ENCODE results near the gene PRM3.

DNA sequence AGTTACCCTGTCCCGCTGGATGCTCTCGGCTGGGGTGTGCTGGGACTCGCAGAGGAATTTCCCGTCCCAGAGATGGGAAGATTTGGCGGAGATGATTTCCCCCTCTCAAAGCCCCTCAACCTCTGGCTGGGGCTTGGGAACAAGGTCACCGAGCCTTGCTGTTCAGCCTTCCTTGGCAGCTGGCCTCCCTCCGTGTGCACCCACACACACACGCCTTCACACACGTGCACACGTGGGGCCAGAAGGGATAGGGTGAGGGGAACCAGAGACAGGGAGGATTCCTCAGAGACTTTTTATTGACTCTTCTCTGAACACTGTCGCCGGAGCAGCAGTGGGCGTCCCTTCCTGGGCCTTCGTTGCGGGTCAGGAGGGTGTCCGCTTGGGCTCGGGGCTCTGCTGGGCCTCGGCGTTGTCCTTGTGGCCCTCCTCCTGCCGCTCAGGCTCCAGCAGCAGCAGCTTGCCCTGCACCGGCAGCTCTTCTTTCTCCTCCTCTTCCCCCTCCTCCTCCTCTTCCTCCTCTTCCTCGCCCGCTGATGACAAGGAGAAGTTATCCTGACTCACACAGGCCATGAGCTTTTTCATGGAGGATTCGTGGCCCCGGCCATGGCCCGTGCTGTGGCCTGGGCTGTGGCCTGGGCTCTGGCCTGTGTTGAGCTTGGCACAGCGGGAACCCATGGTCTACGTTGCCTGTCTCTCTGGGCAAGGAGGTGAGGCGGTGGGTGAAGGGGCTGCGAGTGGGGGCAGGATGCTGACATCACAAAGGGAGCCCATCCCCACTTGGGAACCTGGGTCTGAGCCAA lies at the start of gene PRM3:
- TF ChIP-seq EP300 (conservative IDR thresholded peaks at IDR 0.05; ENCODE audit: poor library complexity, severe bottlenecking) (no peak), POLR2AphosphoS5 (IDR thresholded peaks at IDR 0.05) (no peak), EZH2 (IDR thresholded peaks at IDR 0.05; ENCODE audit: borderline replicate concordance, insufficient read depth, low read length, poor library complexity, severe bottlenecking) (no peak), SMC3 (conservative IDR thresholded peaks at IDR 0.05; ENCODE audit: poor library complexity) (no peak)
- TF ChIP-seq, protein P1, sequence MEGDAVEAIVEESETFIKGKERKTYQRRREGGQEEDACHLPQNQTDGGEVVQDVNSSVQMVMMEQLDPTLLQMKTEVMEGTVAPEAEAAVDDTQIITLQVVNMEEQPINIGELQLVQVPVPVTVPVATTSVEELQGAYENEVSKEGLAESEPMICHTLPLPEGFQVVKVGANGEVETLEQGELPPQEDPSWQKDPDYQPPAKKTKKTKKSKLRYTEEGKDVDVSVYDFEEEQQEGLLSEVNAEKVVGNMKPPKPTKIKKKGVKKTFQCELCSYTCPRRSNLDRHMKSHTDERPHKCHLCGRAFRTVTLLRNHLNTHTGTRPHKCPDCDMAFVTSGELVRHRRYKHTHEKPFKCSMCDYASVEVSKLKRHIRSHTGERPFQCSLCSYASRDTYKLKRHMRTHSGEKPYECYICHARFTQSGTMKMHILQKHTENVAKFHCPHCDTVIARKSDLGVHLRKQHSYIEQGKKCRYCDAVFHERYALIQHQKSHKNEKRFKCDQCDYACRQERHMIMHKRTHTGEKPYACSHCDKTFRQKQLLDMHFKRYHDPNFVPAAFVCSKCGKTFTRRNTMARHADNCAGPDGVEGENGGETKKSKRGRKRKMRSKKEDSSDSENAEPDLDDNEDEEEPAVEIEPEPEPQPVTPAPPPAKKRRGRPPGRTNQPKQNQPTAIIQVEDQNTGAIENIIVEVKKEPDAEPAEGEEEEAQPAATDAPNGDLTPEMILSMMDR (IDR thresholded peaks at IDR 0.05; ENCODE audit: poor library complexity, severe bottlenecking): no peak
- TF ChIP-seq, protein P2, sequence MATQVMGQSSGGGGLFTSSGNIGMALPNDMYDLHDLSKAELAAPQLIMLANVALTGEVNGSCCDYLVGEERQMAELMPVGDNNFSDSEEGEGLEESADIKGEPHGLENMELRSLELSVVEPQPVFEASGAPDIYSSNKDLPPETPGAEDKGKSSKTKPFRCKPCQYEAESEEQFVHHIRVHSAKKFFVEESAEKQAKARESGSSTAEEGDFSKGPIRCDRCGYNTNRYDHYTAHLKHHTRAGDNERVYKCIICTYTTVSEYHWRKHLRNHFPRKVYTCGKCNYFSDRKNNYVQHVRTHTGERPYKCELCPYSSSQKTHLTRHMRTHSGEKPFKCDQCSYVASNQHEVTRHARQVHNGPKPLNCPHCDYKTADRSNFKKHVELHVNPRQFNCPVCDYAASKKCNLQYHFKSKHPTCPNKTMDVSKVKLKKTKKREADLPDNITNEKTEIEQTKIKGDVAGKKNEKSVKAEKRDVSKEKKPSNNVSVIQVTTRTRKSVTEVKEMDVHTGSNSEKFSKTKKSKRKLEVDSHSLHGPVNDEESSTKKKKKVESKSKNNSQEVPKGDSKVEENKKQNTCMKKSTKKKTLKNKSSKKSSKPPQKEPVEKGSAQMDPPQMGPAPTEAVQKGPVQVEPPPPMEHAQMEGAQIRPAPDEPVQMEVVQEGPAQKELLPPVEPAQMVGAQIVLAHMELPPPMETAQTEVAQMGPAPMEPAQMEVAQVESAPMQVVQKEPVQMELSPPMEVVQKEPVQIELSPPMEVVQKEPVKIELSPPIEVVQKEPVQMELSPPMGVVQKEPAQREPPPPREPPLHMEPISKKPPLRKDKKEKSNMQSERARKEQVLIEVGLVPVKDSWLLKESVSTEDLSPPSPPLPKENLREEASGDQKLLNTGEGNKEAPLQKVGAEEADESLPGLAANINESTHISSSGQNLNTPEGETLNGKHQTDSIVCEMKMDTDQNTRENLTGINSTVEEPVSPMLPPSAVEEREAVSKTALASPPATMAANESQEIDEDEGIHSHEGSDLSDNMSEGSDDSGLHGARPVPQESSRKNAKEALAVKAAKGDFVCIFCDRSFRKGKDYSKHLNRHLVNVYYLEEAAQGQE (IDR thresholded peaks at IDR 0.05; ENCODE audit: borderline replicate concordance): no peak
